GM18861 (cell line): ENCODE data around the gene GMCL2.
"Not testable (repeated sequence)": the region's sequence is repeated elsewhere in the genome, so short reads cannot be mapped to it uniquely, and the experiment has no call there.

Experiments used
- ATAC-seq: cut with Tn5 transposase; IDR thresholded peaks from one replicate; pipeline ENCODE4 v1.9.1; 2021; ENCODE audit not compliant: unreplicated experiment

GMCL2 gene

DNA sequence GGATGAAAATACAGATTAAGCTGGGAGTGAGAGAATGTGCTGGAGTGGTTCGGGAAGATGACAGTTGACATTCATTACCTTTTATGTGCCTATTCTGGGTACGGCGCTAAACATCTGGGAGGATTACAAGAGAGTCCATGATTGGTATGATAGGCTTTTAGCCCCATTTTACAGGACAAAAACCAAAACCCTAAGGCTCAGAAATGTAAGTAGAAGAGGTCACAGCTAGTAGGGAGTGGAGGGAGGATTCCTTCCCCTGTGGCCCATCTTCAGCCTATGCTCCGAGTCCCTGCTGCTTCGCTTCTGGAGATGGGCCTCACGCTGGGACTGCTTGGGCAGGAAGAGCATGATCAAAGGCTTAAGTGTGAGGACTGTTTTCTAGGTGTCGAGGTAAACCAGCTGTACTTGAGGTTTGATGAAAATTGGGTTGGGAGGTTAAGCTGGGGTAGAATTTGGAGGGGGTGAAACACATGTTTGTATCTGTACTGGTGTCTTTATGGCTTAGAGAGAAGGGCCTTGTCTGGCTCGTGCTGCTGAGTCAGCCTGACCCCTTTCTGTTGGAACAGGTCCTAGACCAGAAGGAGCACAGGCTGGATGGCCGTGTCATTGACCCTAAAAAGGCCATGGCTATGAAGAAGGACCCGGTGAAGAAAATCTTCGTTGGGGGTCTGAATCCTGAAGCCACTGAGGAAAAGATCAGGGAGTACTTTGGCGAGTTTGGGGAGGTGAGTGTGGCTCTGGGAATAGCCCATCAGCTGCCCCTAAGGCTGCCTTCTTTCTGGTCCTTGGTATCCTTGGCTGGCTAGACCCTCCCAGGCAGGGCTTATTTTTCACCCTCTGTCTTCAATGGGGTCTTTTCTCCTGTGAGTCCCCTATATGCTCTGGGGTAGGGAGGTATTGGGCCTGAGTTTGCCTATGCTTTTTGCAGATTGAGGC, 19.3 kb upstream of the GMCL2 start:
- ATAC-seq, result no peak

DNA sequence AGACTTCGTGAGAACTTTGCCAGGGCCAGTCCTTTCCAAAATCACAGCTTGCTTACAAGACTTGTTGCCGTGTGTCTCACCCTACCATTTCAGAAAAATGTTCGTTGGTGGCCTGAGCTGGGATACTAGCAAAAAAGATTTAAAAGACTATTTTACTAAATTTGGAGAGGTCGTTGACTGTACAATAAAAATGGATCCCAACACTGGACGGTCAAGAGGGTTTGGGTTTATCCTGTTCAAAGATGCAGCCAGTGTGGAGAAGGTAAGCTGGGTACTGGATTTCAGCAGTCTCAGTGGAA, 18.5 kb upstream of the GMCL2 start:
- no peak for ATAC-seq

DNA sequence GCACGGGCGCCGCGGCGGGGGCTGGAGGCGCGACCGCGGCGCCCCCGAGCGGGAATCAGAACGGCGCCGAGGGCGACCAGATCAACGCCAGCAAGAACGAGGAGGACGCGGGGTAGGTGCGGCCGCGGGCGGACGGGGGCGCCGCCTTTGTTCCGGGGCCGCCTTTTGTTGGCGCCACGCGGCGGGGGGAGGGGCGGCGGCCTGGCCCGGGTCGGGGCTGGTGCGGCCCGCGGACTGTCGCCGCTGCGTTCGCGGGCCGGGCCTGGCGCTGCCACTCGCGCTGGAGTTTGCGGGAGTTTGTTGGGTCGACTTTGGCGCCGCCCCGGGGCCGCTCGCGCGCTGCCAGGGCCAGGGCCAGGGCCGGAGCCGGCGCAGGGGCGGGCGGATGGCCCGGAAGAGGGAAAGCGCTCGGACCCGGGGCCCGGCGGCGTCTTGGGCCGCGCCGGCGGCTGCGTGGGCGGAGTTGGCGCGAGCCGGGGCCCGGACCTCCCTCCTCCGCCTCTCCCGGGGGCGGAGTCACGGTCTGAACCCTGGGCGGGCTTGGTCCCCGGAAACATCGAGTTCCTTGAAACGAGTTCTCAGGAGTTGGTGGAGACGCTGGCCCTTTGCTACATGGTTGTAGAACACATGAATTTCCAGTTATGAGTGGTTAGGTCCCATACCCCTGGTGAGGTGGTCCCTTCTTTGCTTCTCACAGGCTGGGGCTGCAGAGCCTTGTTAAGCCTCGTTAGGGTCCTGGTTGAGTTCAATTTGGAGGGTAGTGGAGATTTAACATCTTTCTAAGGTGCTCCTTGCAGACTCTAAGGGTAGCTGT, 18.0 kb upstream of the GMCL2 start:
- ATAC-seq, result peak; percentile 37

- peak; percentile 76 for ATAC-seq
Measured at GRCh38 chr5:178204182-178204934, 17.2 kb upstream of the GMCL2 start, which contains the start of gene HNRNPAB. TSS of gene HNRNPAB (plus strand) at chr5:178204533. CDS start at chr5:178204838, 305 bp downstream.

DNA sequence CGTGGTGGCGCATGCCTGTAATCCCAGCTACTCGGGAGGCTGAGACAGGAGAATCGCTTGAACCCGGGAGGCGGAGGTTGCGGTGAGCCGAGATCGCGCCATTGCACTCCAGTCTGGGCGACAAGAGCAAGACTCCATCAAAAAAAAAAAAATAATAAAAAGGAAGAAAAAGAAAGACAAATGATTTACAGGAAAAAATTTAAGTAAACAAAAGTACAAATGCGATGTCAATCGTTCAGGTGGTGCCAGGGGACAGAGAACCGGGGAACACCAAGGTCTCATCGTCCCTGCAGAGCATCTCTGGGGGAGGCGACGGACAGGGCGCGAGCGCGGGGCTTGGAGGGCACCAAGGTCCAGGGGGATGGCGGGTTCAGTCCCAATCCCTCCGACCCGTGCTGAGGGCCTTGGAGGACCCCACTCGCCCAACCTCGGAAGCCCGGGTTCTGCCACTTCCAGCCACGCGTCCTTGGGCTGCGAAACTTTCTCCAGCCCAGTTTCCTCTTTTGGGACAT, 16.6 kb upstream of the GMCL2 start:
- no peak for ATAC-seq

GRCh38 chr5:178202541-178202940, 15.4 kb upstream of the GMCL2 start:
- no peak for ATAC-seq

GRCh38 chr5:178201927-178202235, 14.7 kb upstream of the GMCL2 start:
- no peak for ATAC-seq

GRCh38 chr5:178201221-178201926, 14.2 kb upstream of the GMCL2 start:
- ATAC-seq, result no peak

- no peak for ATAC-seq
Measured at GRCh38 chr5:178199581-178200434, 12.6 kb upstream of the GMCL2 start.

- no peak for ATAC-seq
Measured at GRCh38 chr5:178198706-178199105, 11.5 kb upstream of the GMCL2 start.

GRCh38 chr5:178198151-178198550, 11.0 kb upstream of the GMCL2 start:
- ATAC-seq, result not testable (repeated sequence)

GRCh38 chr5:178196986-178197385, 9.8 kb upstream of the GMCL2 start:
- no peak for ATAC-seq

GRCh38 chr5:178196281-178196812, 9.2 kb upstream of the GMCL2 start:
- ATAC-seq, result no peak

DNA sequence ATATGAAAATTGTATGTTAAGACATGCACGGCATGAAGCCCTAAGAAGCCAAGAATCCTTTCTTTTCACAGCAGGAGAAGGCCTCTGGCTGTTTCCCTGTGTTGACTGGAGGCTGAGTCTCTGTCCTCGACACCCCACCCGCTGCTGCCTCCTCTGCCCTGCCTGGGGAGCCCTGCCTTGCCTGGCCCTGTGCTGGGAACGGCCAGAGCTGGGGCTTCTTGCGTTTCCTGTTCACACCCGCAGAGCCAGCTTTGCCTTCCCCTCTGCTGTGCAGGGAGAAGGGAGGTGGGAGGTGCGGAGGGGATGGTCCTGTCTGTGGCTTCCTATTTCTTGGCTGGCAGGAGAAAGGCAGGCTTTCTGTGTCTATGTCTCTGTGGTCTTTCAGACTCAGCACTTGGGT, 6.9 kb upstream of the GMCL2 start:
- no peak for ATAC-seq

GRCh38 chr5:178193251-178193809, 6.2 kb upstream of the GMCL2 start:
- ATAC-seq, result no peak

DNA sequence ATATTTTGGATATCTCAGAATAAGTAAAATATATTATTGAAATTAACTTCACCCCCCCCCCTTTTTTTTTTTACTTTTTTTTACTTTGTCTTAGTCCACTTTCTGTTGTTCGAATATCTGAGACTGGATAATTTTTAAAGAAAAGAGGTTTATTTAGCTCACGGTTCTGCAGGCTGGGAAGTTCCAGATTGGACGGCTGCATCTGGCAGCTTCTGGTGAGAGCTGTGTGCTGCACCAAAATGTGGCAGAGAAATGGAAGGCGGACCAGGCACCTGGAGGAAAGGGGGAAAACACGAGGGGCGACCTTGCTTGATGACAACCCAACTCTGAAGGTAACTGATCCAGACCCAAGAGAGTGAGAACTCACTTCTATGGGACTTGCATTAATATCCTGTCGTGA, 5.6 kb upstream of the GMCL2 start:
- ATAC-seq, result no peak

- no peak for ATAC-seq
Measured at GRCh38 chr5:178192244-178192643, 5.1 kb upstream of the GMCL2 start.

- no peak for ATAC-seq
Measured at GRCh38 chr5:178191661-178192060, 4.5 kb upstream of the GMCL2 start.

DNA sequence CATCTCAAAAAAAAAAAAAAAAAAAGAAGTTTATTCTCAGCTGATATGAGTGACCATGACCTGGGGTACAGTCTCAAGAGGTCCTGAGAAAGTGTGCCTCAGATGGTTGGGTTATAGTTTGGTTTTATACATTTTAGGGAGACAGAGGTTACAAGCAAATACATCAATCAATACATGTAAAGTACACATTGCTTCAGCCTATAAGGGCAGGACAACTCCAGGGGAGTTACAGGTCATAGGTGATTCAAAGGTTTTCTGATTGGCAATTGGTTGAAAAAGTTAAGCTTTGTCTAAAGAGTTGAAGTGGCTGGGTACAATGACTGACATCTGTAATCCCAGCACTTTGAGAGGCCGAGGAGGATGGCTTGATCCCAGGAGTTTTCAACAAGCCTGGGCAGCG, 2.3 kb upstream of the GMCL2 start:
- no peak for ATAC-seq
